Breast epithelium (tissue), 4 donors: ENCODE data around the gene TMED4. TPM values are rescaled to one million over a fixed set of nuclear protein-coding genes. Genes with fewer than 3 reads are reported as not detected.

ENCODE experiments used
- DNase-seq, 2 donors: peaks; one replicate each; pipeline ENCODE4 v3.0.0-alpha.2; 2019; ENCODE audit warnings: low spot score in 2 of 2
- H3K27ac ChIP-seq, 2 donors: fragments of 200-600 bp; sonication (generic) in 1 of 2; one replicate each; pipeline ENCODE4 v1.5.1; 2016 to 2019; ENCODE audit warnings: mild to moderate bottlenecking in 1 of 2
- H3K27me3 ChIP-seq, 2 donors: fragments of 200-600 bp; sonication (generic) in 1 of 2; one replicate each; pipeline versions ENCODE4 v1.5.1 to v1.6.0; 2017 to 2019; ENCODE audit warnings: control low read depth in 1 of 2, mild to moderate bottlenecking in 1 of 2
- H3K36me3 ChIP-seq: fragments of 200-600 bp; one replicate; pipeline ENCODE4 v1.5.1; 2019
- H3K4me1 ChIP-seq, 2 donors: fragments of 200-600 bp; sonication (generic); one replicate each; pipeline ENCODE4 v1.5.1; 2016 to 2019; ENCODE audit warnings: control low read depth in 1 of 2
- H3K4me3 ChIP-seq, 3 donors: fragments of 200-600 bp; sonication (generic); 1 replicate in 2 of 3; 2 replicates in 1 of 3; pipeline ENCODE4 v1.5.1; 2016 to 2019; ENCODE audit warnings: mild to moderate bottlenecking in 3 of 3, moderate library complexity in 2 of 3
- H3K9me3 ChIP-seq, 2 donors: fragments of 200-600 bp; sonication (generic) in 1 of 2; one replicate each; pipeline ENCODE4 v1.5.1; 2016 to 2019; ENCODE audit warnings: control low read depth in 1 of 2
- POLR2A ChIP-seq: fragments of 450-650 bp; IDR thresholded peaks from one replicate; pipeline ENCODE4 v1.6.1; 2016; ENCODE audit warnings: antibody characterized with exemption, mild to moderate bottlenecking, moderate library complexity
- POLR2AphosphoS5 ChIP-seq, 3 donors: sonication (generic); formaldehyde crosslinking; IDR thresholded peaks; one replicate each; pipeline ENCODE4 v1.6.1; 2017; ENCODE audit warnings: antibody characterized with exemption in 3 of 3
- intact Hi-C: fragments of 100-400 bp; cut with DNase I; formaldehyde crosslinking; loops from one replicate; pipeline ENCODE4 v1.15.1; 2023; ENCODE audit warnings: low total_unique reads
- total RNA-seq, 3 donors: library from RNA; depleted of rRNA; stranded (reverse); fragments of >200 nt; gene quantifications; one replicate each; pipeline ENCODE4 v1.1.0, GENCODE V29; 2016
- TF ChIP-seq, protein P1 (sequence below), 3 donors: fragments of 450-650 bp; IDR thresholded peaks; one replicate each; pipeline ENCODE4 v1.5.1; 2016 to 2017; ENCODE audit warnings: antibody characterized with exemption in 3 of 3, mild to moderate bottlenecking in 3 of 3, moderate library complexity in 3 of 3

The TMED4 gene
- total RNA-seq, 3 donors from 2014 or later: 143 to 208 (median 171) TPM

DNA sequence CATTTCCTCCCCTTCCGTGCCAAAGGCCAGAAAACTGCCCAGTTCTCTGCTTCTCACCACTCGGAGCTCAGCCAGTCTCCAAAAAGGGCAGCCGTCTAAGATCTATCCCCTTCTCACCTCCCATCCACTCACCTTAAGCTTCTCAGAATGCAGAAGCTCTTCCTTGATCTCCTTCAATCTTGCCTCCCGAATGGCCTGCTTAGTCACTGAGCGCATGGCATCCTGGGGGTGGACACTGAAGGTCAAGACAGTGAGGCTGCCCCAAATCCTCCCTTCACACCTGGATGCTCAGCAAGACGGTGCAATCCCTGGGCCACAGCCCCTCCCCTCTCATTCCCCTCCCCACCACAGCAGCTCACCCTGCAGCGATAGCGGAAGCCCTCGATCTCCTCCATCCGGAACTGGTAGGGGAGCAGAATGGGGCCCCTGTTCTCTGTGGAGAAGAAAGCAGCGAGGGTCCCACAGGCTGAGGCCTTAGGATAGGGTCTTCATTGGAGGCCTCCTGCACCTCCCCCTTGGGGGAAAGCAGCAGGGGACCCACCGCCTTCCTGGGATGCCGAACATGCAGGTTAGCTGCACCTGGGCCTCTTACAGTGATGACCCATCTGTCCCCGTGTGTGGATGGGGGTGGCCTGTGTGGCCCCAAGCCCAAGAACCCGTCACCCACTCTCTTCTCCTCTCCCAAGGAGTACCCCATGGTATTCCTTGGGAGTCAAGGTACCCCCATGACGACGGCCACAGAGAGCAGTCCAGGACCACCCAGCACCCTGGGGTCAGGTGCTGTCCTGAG is 13.1 kb downstream of the TMED4 start:
- Histone ChIP-seq H3K27me3 (no peaks in the 10 kb centered on the region), H3K4me3 (no peak overlapping the region), H3K9me3 (no peaks in the 10 kb centered on the region), H3K36me3 (peaks cover 19% of the 10 kb centered on the region), H3K4me1 (peaks cover 0 to 7% of the 10 kb centered on the region in 2 donors), H3K27ac (no peak overlapping the region)
- TF ChIP-seq, protein P1, sequence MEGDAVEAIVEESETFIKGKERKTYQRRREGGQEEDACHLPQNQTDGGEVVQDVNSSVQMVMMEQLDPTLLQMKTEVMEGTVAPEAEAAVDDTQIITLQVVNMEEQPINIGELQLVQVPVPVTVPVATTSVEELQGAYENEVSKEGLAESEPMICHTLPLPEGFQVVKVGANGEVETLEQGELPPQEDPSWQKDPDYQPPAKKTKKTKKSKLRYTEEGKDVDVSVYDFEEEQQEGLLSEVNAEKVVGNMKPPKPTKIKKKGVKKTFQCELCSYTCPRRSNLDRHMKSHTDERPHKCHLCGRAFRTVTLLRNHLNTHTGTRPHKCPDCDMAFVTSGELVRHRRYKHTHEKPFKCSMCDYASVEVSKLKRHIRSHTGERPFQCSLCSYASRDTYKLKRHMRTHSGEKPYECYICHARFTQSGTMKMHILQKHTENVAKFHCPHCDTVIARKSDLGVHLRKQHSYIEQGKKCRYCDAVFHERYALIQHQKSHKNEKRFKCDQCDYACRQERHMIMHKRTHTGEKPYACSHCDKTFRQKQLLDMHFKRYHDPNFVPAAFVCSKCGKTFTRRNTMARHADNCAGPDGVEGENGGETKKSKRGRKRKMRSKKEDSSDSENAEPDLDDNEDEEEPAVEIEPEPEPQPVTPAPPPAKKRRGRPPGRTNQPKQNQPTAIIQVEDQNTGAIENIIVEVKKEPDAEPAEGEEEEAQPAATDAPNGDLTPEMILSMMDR (IDR thresholded peaks at IDR 0.05): no peak
- no peak for TF ChIP-seq POLR2AphosphoS5 (IDR thresholded peaks at IDR 0.05)
- no peak for TF ChIP-seq POLR2A
- DNase-seq: no peak
- intact Hi-C loops: loop anchor here (10.0 kb wide), 1 partner anchor 1076 kb away; no protein-coding TSS in a partner anchor

DNA sequence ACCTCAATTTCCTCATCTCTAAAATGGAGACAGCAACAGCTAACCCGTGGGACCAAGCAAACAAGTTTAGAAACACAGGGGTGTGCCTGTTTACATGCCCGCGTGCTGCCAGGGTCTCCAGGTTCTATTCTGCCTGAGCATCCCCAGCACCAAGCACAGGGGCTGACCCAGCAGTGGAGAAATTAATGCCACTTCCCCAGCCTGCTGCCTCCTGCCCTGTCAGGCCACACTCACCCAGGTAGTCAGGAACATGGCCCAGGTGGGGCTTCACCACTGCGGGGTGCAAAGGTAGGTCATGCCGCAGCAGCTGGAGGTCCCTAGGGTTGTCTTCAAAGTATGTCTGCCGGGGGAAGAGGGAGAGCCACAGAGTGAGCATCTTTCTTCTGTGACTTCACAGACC is 14.1 kb downstream of the TMED4 start:
- no peaks in the 10 kb centered on the region for H3K9me3 ChIP-seq
- peaks cover 19% of the 10 kb centered on the region for H3K36me3 ChIP-seq
- H3K4me3 ChIP-seq: no peak overlapping the region
- TF ChIP-seq POLR2AphosphoS5 (IDR thresholded peaks at IDR 0.05) (no peak), POLR2A (no peak)
- TF ChIP-seq, protein P1 (IDR thresholded peaks at IDR 0.05): no peak
- H3K27ac ChIP-seq: no peak overlapping the region
- DNase-seq: no peak
- peaks cover 0 to 5% of the 10 kb centered on the region in 2 donors for H3K4me1 ChIP-seq
- no peaks in the 10 kb centered on the region for H3K27me3 ChIP-seq
- intact Hi-C loops: loop anchor here (10.0 kb wide), 1 partner anchor 1077 kb away; no protein-coding TSS in a partner anchor

DNA sequence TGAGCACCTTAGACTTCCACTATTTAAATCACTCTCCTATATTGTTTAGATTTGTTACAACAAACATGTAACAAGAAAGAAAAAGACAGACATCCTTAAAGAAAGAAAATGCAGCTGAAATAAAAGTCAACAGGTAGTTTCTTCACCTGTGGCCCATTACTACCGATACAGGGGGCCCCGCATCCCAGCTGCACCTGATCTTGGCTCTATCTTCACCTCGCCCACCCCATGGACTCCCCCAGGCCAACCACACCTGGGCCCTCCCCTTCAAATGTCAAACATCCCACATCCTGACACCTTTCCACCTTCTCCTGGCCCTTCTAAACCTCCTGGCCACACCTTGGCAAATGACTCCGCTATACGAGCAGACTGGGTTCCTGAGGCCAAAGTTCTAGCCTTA is 15.4 kb downstream of the TMED4 start:
- Histone ChIP-seq H3K27me3 (no peaks in the 10 kb centered on the region), H3K36me3 (peaks cover 16% of the 10 kb centered on the region), H3K4me3 (no peak overlapping the region), H3K27ac (no peak overlapping the region), H3K9me3 (no peaks in the 10 kb centered on the region), H3K4me1 (no peaks in the 10 kb centered on the region)
- no peak for DNase-seq
- TF ChIP-seq, protein P1 (IDR thresholded peaks at IDR 0.05): no peak
- TF ChIP-seq POLR2A (no peak), POLR2AphosphoS5 (IDR thresholded peaks at IDR 0.05) (no peak)
- intact Hi-C loops: loop anchor here (10.0 kb wide), 1 partner anchor 1078 kb away; no protein-coding TSS in a partner anchor

DNA sequence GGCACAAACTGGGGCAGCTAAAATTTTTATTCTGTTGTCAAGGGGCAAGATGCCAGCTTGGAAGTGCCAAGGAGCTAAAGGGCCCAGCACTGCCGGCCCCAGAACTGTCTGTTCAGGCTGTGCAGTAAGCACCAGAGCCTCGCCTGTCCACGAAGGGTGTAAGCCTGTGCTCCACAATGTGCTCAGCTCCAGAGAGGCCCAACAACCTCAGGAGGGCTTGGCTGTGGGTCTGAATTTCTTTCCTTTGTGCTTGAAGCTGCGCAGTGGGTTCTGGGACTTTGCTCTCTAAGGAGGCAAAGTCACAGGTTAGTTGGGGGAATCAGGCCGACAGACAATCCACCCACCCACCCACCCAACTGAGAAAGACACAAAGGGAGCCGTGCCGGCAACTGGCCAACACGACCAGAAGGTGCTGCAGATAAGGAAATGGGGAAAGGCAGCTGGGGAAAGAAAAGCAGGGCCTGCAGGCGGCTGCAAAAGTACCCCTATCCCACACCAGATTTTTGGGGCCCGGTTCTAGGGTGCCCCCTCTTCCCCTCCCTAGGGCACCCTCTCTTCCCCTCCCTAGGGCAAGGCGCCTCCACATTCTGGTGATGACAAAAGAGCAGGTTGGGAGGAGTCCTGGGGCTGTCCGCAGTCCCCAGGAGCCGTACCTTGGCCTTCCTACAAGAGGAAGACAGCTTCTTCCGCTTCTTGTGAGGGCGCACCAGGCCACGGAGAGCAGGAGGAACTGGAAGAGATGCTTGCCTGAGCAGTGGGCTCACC is 16.1 kb downstream of the TMED4 start:
- H3K4me3 ChIP-seq: no peak overlapping the region
- intact Hi-C loops: loop anchor here (10.0 kb wide), 1 partner anchor 1079 kb away; no protein-coding TSS in a partner anchor

More for the DNA sequence above, 16.1 kb downstream of the TMED4 start:
- no peaks in the 10 kb centered on the region for H3K4me1 ChIP-seq
- H3K27me3 ChIP-seq: no peaks in the 10 kb centered on the region
- H3K36me3 ChIP-seq: peaks cover 11% of the 10 kb centered on the region
- TF ChIP-seq POLR2A: no peak
- TF ChIP-seq, protein P1 (IDR thresholded peaks at IDR 0.05): no peak
- TF ChIP-seq POLR2AphosphoS5 (IDR thresholded peaks at IDR 0.05): no peak
- no peak for DNase-seq
- H3K9me3 ChIP-seq: no peaks in the 10 kb centered on the region
- no peak overlapping the region for H3K27ac ChIP-seq
